ENCODE measurements around the gene ADAM33.

DNA sequence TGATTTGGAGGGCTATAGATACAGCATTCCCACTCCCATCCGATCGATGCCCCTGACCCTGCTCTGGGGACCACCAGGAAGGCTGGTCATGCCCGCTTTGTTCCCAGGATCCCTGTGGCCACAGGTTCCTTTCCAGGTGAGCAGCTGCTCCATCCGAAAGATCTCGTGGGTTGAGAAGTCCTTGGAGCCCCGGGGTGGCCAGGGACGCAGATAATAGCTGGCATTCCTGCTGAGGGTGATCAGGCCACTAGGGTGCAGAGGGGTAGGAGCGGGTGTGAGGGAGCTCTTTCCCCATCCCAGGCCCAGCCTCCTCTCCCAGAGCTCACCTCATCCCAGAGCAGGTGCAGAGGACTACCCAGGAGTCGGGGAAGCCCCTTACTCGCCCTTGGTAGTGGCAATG is 7.4 kb downstream of the ADAM33 start:
- TF ChIP-seq MYC (IDR thresholded peaks at IDR 0.05; ENCODE audit: borderline replicate concordance, low read length) (no peak), RFX5 (IDR thresholded peaks at IDR 0.05) (no peak), NFE2L2 (conservative IDR thresholded peaks at IDR 0.05; ENCODE audit: low read length) (no peak), MAFK (IDR thresholded peaks at IDR 0.05; ENCODE audit: partially characterized antibody) (no peak), MAX (IDR thresholded peaks at IDR 0.05) (no peak), POLR2A (IDR thresholded peaks at IDR 0.05; ENCODE audit: low read length) (no peak), ESRRA (IDR thresholded peaks at IDR 0.05; ENCODE audit: borderline replicate concordance, low read length) (no peak), USF2 (IDR thresholded peaks at IDR 0.05) (no peak), BHLHE40 (IDR thresholded peaks at IDR 0.05; ENCODE audit: low read depth, low read length) (no peak), SREBF2 (IDR thresholded peaks at IDR 0.05) (no peak)
- TF ChIP-seq, protein P1, sequence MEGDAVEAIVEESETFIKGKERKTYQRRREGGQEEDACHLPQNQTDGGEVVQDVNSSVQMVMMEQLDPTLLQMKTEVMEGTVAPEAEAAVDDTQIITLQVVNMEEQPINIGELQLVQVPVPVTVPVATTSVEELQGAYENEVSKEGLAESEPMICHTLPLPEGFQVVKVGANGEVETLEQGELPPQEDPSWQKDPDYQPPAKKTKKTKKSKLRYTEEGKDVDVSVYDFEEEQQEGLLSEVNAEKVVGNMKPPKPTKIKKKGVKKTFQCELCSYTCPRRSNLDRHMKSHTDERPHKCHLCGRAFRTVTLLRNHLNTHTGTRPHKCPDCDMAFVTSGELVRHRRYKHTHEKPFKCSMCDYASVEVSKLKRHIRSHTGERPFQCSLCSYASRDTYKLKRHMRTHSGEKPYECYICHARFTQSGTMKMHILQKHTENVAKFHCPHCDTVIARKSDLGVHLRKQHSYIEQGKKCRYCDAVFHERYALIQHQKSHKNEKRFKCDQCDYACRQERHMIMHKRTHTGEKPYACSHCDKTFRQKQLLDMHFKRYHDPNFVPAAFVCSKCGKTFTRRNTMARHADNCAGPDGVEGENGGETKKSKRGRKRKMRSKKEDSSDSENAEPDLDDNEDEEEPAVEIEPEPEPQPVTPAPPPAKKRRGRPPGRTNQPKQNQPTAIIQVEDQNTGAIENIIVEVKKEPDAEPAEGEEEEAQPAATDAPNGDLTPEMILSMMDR (IDR thresholded peaks at IDR 0.05) = no peak
- TF ChIP-seq, protein P2, sequence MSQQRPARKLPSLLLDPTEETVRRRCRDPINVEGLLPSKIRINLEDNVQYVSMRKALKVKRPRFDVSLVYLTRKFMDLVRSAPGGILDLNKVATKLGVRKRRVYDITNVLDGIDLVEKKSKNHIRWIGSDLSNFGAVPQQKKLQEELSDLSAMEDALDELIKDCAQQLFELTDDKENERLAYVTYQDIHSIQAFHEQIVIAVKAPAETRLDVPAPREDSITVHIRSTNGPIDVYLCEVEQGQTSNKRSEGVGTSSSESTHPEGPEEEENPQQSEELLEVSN (IDR thresholded peaks at IDR 0.05; ENCODE audit: borderline replicate concordance, low read depth) = no peak

All from A549 (cell line).